Erythroblast (primary cell): Measurements from ENCODE around the gene SBF2.
A peak's percentile ranks its signal among the peaks of the same experiment; 100 is the strongest.

Source experiments
- DNase-seq, 2 experiments: peaks; one replicate each; lab custom pipeline; 2025; lab: John Stamatoyannopoulos, UW
- GATA1 ChIP-seq: IDR thresholded peaks from 2 replicates; pipeline ENCODE4 v1.6.1; 2011; ENCODE audit warnings: low read depth, mild to moderate bottlenecking, control low read depth, low read length, moderate library complexity
- POLR2A ChIP-seq: IDR thresholded peaks from 2 replicates; pipeline ENCODE4 v1.6.1; 2011; ENCODE audit warnings: mild to moderate bottlenecking, low read length

Gene SBF2

GRCh38 chr11:10309163-10310093 lies 15.4 kb upstream of the SBF2 start:
- DNase-seq: peak; percentile 36 to 52
- TF ChIP-seq GATA1: no peak
- no peak for TF ChIP-seq POLR2A

- TF ChIP-seq POLR2A (no peak), GATA1 (no peak)
Observed at GRCh38 chr11:10308201-10308954, 14.4 kb upstream of the SBF2 start.

DNA sequence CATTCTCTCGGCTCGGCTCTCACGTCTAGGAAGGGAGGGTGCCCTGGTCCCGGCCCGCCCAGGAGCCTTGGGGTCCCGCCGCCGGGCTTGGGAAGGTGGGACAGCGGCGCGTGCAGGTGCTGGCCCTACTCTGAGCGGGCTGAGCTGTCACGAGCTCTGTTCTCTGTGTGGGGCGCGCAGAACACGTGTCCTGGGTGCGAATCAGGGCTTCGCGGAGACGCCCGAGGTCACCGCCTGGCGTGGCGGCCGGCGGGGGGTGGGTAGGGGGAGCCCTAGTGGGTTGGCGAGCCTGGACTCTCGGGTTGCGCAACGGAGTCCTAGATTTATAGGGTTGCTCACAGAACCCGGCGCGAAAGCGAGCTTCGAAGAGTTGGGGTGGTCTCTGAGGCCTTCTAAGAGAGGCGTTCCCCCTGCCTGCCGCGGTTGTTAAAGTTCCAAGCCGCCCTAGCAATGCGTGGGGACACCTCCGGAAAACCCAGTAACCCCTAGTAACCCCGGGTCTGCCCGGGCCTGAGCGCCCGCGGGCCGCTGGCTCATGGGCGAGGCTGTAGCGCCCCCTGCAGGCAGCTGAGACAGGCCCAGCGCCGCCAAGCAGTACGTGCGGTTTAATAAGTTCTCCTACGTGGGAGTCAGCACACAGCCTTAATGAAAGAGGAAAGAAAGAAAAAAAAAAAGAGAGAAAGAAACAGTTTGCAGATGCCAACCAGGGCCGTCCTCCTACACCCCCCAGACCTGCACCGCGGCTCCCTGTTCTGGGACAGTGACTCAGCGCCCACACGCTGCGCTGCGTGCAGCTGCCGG lies 13.6 kb upstream of the SBF2 start:
- TF ChIP-seq GATA1: no peak
- no peak for TF ChIP-seq POLR2A
- peak; percentile 84 to 92 for DNase-seq

More at GRCh38 chr11:10308201-10308954, 14.4 kb upstream of the SBF2 start:
- no peak for DNase-seq

DNA sequence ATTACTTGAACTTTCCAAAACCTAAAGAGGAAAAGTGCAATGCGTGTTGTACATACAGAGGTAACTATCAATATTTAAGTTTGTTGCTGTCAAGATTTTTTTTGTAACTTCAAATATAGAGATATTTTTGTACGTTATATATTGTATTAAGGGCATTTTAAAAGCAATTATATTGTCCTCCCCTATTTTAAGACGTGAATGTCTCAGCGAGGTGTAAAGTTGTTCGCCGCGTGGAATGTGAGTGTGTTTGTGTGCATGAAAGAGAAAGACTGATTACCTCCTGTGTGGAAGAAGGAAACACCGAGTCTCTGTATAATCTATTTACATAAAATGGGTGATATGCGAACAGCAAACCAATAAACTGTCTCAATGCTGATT lies 13.0 kb upstream of the SBF2 start:
- no peak for DNase-seq
- TF ChIP-seq GATA1 (no peak), POLR2A (no peak)

DNA sequence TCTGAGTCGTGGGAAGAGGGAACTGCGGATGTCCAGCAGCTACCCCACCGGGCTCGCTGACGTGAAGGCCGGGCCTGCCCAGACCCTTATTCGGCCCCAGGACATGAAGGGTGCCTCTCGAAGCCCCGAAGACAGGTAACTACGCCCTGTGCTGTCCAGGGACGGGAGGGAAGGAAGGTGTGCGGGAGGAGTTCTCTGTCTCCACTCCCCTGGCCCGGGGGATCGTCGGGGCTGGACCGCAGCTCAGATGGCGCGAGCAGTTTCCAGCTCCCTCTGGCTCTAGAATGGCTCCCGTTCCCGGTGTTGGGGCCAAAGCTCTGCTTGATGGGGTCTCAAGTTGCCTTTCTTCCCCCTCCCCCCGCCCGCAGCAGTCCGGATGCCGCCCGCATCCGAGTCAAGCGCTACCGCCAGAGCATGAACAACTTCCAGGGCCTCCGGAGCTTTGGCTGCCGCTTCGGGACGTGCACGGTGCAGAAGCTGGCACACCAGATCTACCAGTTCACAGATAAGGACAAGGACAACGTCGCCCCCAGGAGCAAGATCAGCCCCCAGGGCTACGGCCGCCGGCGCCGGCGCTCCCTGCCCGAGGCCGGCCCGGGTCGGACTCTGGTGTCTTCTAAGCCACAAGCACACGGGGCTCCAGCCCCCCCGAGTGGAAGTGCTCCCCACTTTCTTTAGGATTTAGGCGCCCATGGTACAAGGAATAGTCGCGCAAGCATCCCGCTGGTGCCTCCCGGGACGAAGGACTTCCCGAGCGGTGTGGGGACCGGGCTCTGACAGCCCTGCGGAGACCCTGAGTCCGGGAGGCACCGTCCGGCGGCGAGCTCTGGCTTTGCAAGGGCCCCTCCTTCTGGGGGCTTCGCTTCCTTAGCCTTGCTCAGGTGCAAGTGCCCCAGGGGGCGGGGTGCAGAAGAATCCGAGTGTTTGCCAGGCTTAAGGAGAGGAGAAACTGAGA lies 12.2 kb upstream of the SBF2 start:
- DNase-seq: peak; percentile 16 to 44
- TF ChIP-seq GATA1: no peak
- no peak for TF ChIP-seq POLR2A

- DNase-seq: peak; percentile 84 to 86
- TF ChIP-seq POLR2A (no peak), GATA1 (peak; percentile 36)
Observed at GRCh38 chr11:10305262-10305963, 11.4 kb upstream of the SBF2 start.

DNA sequence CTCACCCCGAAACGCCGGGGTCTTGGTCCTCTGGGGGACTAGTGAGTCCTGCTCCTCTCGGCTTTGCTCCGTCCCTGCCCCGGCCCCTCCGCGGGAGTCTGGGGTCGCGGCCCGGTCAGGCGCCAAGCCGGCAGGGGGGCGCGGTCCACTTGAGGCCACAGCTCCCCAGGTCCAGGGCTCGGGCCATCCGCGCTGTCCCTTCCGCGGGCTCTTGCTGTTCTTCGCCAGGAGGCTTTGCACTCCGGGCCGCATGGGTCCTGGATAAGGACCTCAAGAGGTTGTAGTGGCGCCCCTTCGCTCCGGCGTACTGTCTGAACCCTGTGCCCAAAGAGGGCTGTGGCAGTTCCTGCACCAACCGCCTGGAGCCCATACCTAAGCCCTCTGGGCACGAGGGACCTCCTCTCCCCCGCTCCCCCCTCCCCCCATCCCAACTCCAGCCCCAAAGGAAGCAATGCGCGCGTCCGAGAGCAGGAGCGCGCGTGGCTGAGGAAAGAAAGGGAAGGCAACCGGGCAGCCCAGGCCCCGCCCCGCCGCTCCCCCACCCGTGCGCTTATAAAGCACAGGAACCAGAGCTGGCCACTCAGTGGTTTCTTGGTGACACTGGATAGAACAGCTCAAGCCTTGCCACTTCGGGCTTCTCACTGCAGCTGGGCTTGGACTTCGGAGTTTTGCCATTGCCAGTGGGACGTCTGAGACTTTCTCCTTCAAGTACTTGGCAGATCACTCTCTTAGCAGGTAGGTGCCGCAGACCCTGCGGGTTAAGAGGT lies 10.7 kb upstream of the SBF2 start, which contains the start of gene ADM:
Gene ADM, plus strand, starts transcription at position 579 of the 767 bp plus-strand sequence. CDS start 628 bp downstream, outside the sequence.
- peak; percentile 59 to 66 for DNase-seq
- TF ChIP-seq POLR2A (no peak), GATA1 (no peak)

DNA sequence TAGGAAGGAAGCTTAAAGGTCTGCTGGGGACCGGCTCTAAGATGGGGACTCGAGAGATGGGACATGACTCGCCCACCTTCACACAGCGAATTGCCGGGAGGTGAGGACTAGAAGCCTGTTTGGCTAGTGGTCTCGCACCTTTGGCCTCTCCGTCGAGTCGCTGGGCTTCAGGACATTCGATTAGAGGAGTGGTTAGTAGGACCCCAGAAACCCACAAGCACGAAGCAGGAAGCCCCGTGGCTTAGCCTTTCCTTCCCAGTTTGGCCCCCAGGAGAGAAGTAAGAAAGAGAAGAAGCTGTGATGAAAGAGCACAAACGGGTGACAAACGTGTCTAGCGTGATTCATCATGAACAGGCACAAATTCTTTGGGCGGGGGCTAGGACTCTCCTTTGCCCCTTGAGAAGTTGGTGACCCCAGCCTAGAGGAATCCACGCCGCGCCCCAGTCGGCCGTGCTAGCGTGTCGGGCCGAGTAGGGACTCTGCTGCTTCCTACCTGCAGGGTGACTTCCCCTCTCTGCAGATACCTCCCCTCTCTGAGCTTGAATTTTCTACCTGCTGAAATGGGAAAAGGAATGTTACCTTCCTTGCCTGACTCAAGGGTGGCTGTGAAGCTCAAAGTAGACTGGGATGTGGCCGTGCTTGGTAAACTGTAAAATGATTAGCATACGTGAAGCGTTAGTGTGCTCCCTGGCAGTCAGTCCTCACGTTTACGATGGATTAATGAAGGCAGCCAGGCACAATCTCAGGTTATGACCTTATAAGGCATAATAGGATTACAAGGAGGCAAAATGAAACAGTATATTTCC lies 9.7 kb upstream of the SBF2 start:
- DNase-seq: peak; percentile 31 to 70
- TF ChIP-seq POLR2A: no peak
- TF ChIP-seq GATA1: no peak

DNA sequence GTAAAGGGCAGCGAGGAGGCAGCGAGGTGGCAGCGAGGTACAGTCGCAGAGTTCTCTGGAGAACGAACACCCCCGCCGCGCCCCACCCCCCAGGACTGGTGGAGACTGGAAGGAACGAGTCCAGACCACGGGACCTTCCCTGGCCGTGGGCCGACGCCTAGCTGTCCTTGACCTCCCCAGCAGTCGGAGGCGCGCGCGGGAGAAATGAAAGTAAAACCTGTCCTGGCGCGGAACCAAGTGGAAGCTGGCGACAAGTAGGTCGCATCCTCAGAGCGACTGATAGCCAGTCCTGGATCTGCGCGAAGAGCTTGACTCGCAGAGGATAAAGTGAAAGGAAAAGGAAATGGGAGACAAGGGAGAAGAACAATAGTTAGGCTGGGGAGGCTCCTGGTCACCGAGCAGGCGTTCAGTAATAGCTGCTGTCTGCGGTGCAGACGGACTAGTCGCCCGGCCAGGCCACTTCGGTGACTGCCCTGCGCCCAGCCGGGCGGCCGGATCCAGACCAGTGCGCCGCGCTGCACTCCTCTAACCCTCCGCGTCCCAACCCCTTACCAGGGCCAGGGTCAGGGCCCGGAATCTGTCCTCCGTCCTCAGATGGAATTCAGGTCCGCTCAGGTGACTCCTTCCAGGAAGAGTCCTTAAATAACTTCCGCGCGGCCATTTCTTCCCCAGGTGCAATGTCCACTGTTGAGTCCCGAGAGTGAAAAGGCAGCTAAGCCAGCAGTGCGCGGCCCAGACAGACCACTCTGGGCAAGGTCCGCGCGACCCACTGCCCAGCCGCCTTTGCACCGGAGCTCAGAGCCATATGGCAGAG lies 8.9 kb upstream of the SBF2 start:
- DNase-seq: peak; percentile 79 to 87
- TF ChIP-seq POLR2A: no peak
- no peak for TF ChIP-seq GATA1
